ENCODE results near the gene ATXN2L. TPM values are rescaled to one million over a fixed set of nuclear protein-coding genes. Genes with fewer than 3 reads are reported as not detected.

The ATXN2L gene
- total RNA-seq, 1 experiment from 2014 or later = 264 TPM

DNA sequence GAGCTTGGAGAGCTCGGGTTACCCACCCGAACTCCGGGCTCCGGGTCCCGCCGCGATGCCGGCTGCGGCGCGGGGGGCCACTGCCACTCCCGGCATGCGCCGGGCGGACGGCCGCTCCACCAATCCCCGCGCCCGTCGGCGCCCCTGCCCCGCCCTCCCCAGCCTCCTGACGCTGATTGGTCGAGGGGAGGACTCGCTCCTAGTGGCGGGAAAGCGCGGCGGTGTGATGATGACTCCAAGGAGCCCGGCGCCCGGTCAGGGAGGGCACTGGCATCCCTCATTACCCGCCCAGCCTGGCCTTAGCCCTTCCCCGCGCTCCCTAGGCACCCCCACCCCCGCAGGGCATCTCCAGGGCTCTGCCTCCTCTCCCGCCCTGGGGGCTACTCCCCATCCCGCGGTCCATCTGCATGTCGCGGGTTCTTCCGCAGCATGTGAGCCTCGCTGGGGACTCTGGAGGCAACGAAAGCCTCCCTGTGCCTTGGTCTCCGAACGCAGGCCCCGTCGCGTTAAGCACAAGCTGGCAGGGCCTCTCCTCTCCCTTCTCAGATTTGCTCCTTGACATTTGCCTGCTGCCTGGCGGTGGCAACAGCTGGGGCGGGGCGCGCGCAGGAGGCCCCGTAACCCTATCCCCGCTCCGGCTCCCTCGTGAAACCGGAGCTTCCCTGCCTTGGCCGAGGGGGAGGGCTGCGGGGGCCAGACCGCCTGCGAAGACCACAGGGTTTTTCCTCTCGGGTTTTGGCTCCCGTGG is 57.2 kb downstream of the ATXN2L start:
- H3K4me1 ChIP-seq (ENCODE audit: control insufficient read depth in 1 of 2, insufficient read depth in 2 of 2, low read length in 2 of 2) = peaks cover 5 to 17% of the 10 kb centered on the region in 2 experiments; a peak in 2 of 4 replicates
- H2AFZ ChIP-seq (ENCODE audit: low read depth, low read length, poor library complexity, severe bottlenecking) = peak overlapping the region; percentile 41
- no peaks in the 10 kb centered on the region for H3K36me3 ChIP-seq (ENCODE audit: control insufficient read depth in 1 of 2, insufficient read depth in 2 of 2, low read length in 2 of 2)
- no peaks in the 10 kb centered on the region for H4K20me1 ChIP-seq (ENCODE audit: insufficient read depth)
- POLR2A ChIA-PET = no interaction called here
- no TSS peak for BruUV-seq (replicated peaks)
- intact Hi-C loops (cut with micrococcal nuclease) = loop anchor here (5.0 kb wide), 1 partner anchor 32 kb away; no protein-coding TSS in a partner anchor
- DNase-seq (ENCODE audit: low read depth, low spot score) (peak; percentile 61), ATAC-seq (peak; percentile 93)
- no peaks in the 10 kb centered on the region for H3K9me3 ChIP-seq (ENCODE audit: control insufficient read depth in 1 of 2, insufficient read depth in 1 of 2, low read depth in 1 of 2, low read length in 2 of 2)
- peak overlapping the region; percentile 83 for H3K9ac ChIP-seq (ENCODE audit: low read length)
- peak overlapping the region; percentile 100 for H3K4me2 ChIP-seq (ENCODE audit: low read length)
- H3K4me3 ChIP-seq (replicated peaks in 1 of 2; ENCODE audit: low read depth in 1 of 2, low read length in 2 of 2) = peak overlapping the region; percentile 74 to 93
- CTCF ChIA-PET = no interaction called here
- RAD21 ChIA-PET (ENCODE audit: low non-redundant PET in 1 of 2, low total read pairs in 2 of 2, uncharacterized antibody in 2 of 2, unreplicated experiment in 2 of 2) = no interaction called here
- no peaks in the 10 kb centered on the region for H3K27me3 ChIP-seq (ENCODE audit: insufficient read depth, low read length)
- TF ChIP-seq ELF1 (IDR thresholded peaks at IDR 0.05; ENCODE audit: borderline replicate concordance, low read depth) = no peak
- peak; percentile 82 for TF ChIP-seq POLR2AphosphoS5 (IDR thresholded peaks at IDR 0.05; ENCODE audit: low read depth, low read length)
- TF ChIP-seq, protein P1, sequence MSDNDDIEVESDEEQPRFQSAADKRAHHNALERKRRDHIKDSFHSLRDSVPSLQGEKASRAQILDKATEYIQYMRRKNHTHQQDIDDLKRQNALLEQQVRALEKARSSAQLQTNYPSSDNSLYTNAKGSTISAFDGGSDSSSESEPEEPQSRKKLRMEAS (IDR thresholded peaks at IDR 0.05) = peak; percentile 90
- no peak for TF ChIP-seq EGR1 (IDR thresholded peaks at IDR 0.05; ENCODE audit: low read depth)
- no peak for TF ChIP-seq JUND (IDR thresholded peaks at IDR 0.05)
- peak; percentile 70 for TF ChIP-seq SP1 (IDR thresholded peaks at IDR 0.05; ENCODE audit: low read depth)
- TF ChIP-seq SRF (IDR thresholded peaks at IDR 0.05; ENCODE audit: low read depth) = no peak
- no peak for TF ChIP-seq CEBPB (IDR thresholded peaks at IDR 0.05; ENCODE audit: low read depth)
- H3K9me2 ChIP-seq (ENCODE audit: insufficient read depth) = no peaks in the 10 kb centered on the region
- H3K79me2 ChIP-seq (ENCODE audit: insufficient read depth, low read length) = no peaks in the 10 kb centered on the region
- H3K27ac ChIP-seq (ENCODE audit: low read depth, low read length) = peak overlapping the region; percentile 44

DNA sequence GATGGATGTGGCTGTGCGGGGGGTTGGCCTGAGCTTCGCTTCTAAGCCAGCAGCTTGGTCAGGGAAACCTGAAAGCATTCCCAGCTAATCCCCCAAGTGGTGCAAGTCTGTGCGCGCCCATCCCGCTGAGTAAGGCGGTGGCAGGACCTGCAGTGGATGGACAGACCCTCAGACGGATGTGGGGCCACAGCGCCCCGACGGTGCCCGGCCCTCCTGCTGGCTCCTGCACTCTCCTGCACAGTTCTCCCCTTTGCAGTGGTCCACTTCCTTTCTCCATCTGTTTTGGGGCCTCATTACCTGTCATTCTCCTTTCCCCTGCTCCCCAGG is 57.8 kb downstream of the ATXN2L start:
- Histone ChIP-seq H3K36me3 (ENCODE audit: control insufficient read depth in 1 of 2, insufficient read depth in 2 of 2, low read length in 2 of 2) (no peaks in the 10 kb centered on the region), H4K20me1 (ENCODE audit: insufficient read depth) (no peaks in the 10 kb centered on the region), H3K9me2 (ENCODE audit: insufficient read depth) (no peaks in the 10 kb centered on the region), H3K4me3 (replicated peaks in 1 of 2; ENCODE audit: low read depth in 1 of 2, low read length in 2 of 2) (no peak overlapping the region), H3K4me1 (ENCODE audit: control insufficient read depth in 1 of 2, insufficient read depth in 2 of 2, low read length in 2 of 2) (peaks cover 5 to 17% of the 10 kb centered on the region in 2 experiments; a peak in 2 of 4 replicates), H3K9ac (ENCODE audit: low read length) (no peak overlapping the region), H3K27me3 (ENCODE audit: insufficient read depth, low read length) (no peaks in the 10 kb centered on the region), H3K4me2 (ENCODE audit: low read length) (no peak overlapping the region), H3K9me3 (ENCODE audit: control insufficient read depth in 1 of 2, insufficient read depth in 1 of 2, low read depth in 1 of 2, low read length in 2 of 2) (no peaks in the 10 kb centered on the region), H3K79me2 (ENCODE audit: insufficient read depth, low read length) (no peaks in the 10 kb centered on the region), H3K27ac (ENCODE audit: low read depth, low read length) (no peak overlapping the region), H2AFZ (ENCODE audit: low read depth, low read length, poor library complexity, severe bottlenecking) (no peak overlapping the region)
- intact Hi-C loops (cut with micrococcal nuclease) = no loop called here
- BruUV-seq (replicated peaks) = no TSS peak
- no peak for DNase-seq (ENCODE audit: low read depth, low spot score)
- ChIA-PET POLR2A (no interaction called here), RAD21 (ENCODE audit: low non-redundant PET in 1 of 2, low total read pairs in 2 of 2, uncharacterized antibody in 2 of 2, unreplicated experiment in 2 of 2) (no interaction called here), CTCF (no interaction called here)
- ATAC-seq = no peak
- TF ChIP-seq FOSL1 (IDR thresholded peaks at IDR 0.05; ENCODE audit: low read depth) = no peak
- TF ChIP-seq TCF7L2 (IDR thresholded peaks at IDR 0.05; ENCODE audit: borderline replicate concordance, extremely low read depth, insufficient read depth, insufficient read length) = no peak
- no peak for TF ChIP-seq ELF1 (IDR thresholded peaks at IDR 0.05; ENCODE audit: borderline replicate concordance, low read depth)
- TF ChIP-seq, protein P1 (IDR thresholded peaks at IDR 0.05) = no peak
- no peak for TF ChIP-seq CBX3 (IDR thresholded peaks at IDR 0.05; ENCODE audit: low read depth)
- TF ChIP-seq SRF (IDR thresholded peaks at IDR 0.05; ENCODE audit: low read depth) = no peak
- no peak for TF ChIP-seq RAD21 (IDR thresholded peaks at IDR 0.05; ENCODE audit: low read depth)
- TF ChIP-seq EZH2phosphoT487 (IDR thresholded peaks at IDR 0.05; ENCODE audit: borderline replicate concordance) = no peak
- TF ChIP-seq CEBPB (IDR thresholded peaks at IDR 0.05; ENCODE audit: low read depth) = no peak
- no peak for TF ChIP-seq SIN3A (IDR thresholded peaks at IDR 0.05; ENCODE audit: low read depth)
- TF ChIP-seq ZNF274 (IDR thresholded peaks at IDR 0.05; ENCODE audit: low read depth, low read length) = no peak
- no peak for TF ChIP-seq POLR2A (IDR thresholded peaks at IDR 0.05; ENCODE audit: borderline replicate concordance, extremely low read depth, insufficient read depth, insufficient read length)
- no peak for TF ChIP-seq EGR1 (IDR thresholded peaks at IDR 0.05; ENCODE audit: low read depth)
